ENCODE results near the gene DCAF8.

Gene DCAF8

DNA sequence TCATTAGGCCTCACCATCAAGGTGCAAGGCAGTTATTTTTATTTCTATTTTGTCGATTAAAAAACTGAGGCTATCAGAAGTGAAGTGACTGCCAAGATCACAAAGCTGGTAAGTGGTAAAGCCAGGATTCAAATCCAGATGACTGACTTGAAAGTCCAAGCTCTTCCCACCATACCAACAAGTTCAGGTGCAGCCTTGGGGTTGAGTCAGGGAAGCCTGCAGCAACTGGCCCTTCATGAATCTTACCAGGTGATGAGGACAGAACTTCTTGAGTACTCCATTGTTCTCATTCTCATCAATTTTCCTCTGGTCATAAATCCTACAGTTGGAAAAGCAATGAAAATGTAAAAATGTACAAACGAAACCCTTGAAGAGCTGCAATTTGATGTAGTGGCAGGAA lies 37.0 kb downstream of the DCAF8 start:
- Histone ChIP-seq H3K4me1 (ENCODE audit: low read depth, poor library complexity, severe bottlenecking) (peaks cover 9% of the 10 kb centered on the region), H4K20me1 (ENCODE audit: insufficient read depth) (no peaks in the 10 kb centered on the region), H3K4me3 (IDR thresholded peaks at IDR 0.05; ENCODE audit: insufficient read depth, low read depth, low read length) (no peak overlapping the region), H2AFZ (ENCODE audit: low read depth) (no peak overlapping the region), H3K36me3 (ENCODE audit: insufficient read depth) (peaks cover 22% of the 10 kb centered on the region; the same call in 1 of the 2 replicates), H3K27me3 (ENCODE audit: insufficient read depth, low read depth) (no peaks in the 10 kb centered on the region), H3K9ac (no peak overlapping the region), H3K4me2 (no peak overlapping the region), H3K27ac (no peak overlapping the region), H3K79me2 (ENCODE audit: insufficient read depth, low read depth) (no peaks in the 10 kb centered on the region)
- TF ChIP-seq, protein P1, sequence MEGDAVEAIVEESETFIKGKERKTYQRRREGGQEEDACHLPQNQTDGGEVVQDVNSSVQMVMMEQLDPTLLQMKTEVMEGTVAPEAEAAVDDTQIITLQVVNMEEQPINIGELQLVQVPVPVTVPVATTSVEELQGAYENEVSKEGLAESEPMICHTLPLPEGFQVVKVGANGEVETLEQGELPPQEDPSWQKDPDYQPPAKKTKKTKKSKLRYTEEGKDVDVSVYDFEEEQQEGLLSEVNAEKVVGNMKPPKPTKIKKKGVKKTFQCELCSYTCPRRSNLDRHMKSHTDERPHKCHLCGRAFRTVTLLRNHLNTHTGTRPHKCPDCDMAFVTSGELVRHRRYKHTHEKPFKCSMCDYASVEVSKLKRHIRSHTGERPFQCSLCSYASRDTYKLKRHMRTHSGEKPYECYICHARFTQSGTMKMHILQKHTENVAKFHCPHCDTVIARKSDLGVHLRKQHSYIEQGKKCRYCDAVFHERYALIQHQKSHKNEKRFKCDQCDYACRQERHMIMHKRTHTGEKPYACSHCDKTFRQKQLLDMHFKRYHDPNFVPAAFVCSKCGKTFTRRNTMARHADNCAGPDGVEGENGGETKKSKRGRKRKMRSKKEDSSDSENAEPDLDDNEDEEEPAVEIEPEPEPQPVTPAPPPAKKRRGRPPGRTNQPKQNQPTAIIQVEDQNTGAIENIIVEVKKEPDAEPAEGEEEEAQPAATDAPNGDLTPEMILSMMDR (conservative IDR thresholded peaks at IDR 0.05; ENCODE audit: low read depth, low read length) = no peak

- H3K36me3 ChIP-seq (ENCODE audit: insufficient read depth) = peaks cover 16% of the 10 kb centered on the region; the same call in 1 of the 2 replicates
These were observed 37.7 kb downstream of the DCAF8 start for GRCh38 chr1:160224606-160225005.

GRCh38 chr1:160222546-160222945 lies 39.8 kb downstream of the DCAF8 start:
- no peak overlapping the region for H3K4me2 ChIP-seq
- H3K4me1 ChIP-seq (ENCODE audit: low read depth, poor library complexity, severe bottlenecking) = peaks cover 15% of the 10 kb centered on the region
- TF ChIP-seq, protein P1 (conservative IDR thresholded peaks at IDR 0.05; ENCODE audit: low read depth, low read length) = no peak
- no peaks in the 10 kb centered on the region for H4K20me1 ChIP-seq (ENCODE audit: insufficient read depth)
- no peak overlapping the region for H3K4me3 ChIP-seq (IDR thresholded peaks at IDR 0.05; ENCODE audit: insufficient read depth, low read depth, low read length)
- H3K27ac ChIP-seq = no peak overlapping the region
- H2AFZ ChIP-seq (ENCODE audit: low read depth) = no peak overlapping the region
- no peaks in the 10 kb centered on the region for H3K79me2 ChIP-seq (ENCODE audit: insufficient read depth, low read depth)
- peaks cover 25% of the 10 kb centered on the region; the same call in 1 of the 2 replicates for H3K36me3 ChIP-seq (ENCODE audit: insufficient read depth)
- no peak overlapping the region for H3K9ac ChIP-seq
- no peaks in the 10 kb centered on the region for H3K27me3 ChIP-seq (ENCODE audit: insufficient read depth, low read depth)

More at GRCh38 chr1:160224606-160225005, 37.7 kb downstream of the DCAF8 start:
- H3K27me3 ChIP-seq (ENCODE audit: insufficient read depth, low read depth) = no peaks in the 10 kb centered on the region
- H2AFZ ChIP-seq (ENCODE audit: low read depth) = no peak overlapping the region
- no peaks in the 10 kb centered on the region for H4K20me1 ChIP-seq (ENCODE audit: insufficient read depth)
- no peak overlapping the region for H3K27ac ChIP-seq
- H3K4me2 ChIP-seq = no peak overlapping the region
- TF ChIP-seq, protein P1 (conservative IDR thresholded peaks at IDR 0.05; ENCODE audit: low read depth, low read length) = no peak
- no peak overlapping the region for H3K9ac ChIP-seq
- no peak overlapping the region for H3K4me3 ChIP-seq (IDR thresholded peaks at IDR 0.05; ENCODE audit: insufficient read depth, low read depth, low read length)
- H3K79me2 ChIP-seq (ENCODE audit: insufficient read depth, low read depth) = no peaks in the 10 kb centered on the region
- H3K4me1 ChIP-seq (ENCODE audit: low read depth, poor library complexity, severe bottlenecking) = peaks cover 9% of the 10 kb centered on the region

GRCh38 chr1:160221089-160221488 lies 41.3 kb downstream of the DCAF8 start:
- H3K4me2 ChIP-seq = no peak overlapping the region
- peaks cover 21% of the 10 kb centered on the region; the same call in 1 of the 2 replicates for H3K36me3 ChIP-seq (ENCODE audit: insufficient read depth)
- no peaks in the 10 kb centered on the region for H4K20me1 ChIP-seq (ENCODE audit: insufficient read depth)
- TF ChIP-seq, protein P1 (conservative IDR thresholded peaks at IDR 0.05; ENCODE audit: low read depth, low read length) = no peak
- H3K79me2 ChIP-seq (ENCODE audit: insufficient read depth, low read depth) = no peaks in the 10 kb centered on the region
- H2AFZ ChIP-seq (ENCODE audit: low read depth) = no peak overlapping the region
- no peak overlapping the region for H3K4me3 ChIP-seq (IDR thresholded peaks at IDR 0.05; ENCODE audit: insufficient read depth, low read depth, low read length)
- no peaks in the 10 kb centered on the region for H3K27me3 ChIP-seq (ENCODE audit: insufficient read depth, low read depth)
- H3K9ac ChIP-seq = no peak overlapping the region
- H3K4me1 ChIP-seq (ENCODE audit: low read depth, poor library complexity, severe bottlenecking) = peaks cover 7% of the 10 kb centered on the region
- no peak overlapping the region for H3K27ac ChIP-seq

All from KMS-11 (cell line).